ENCODE results near the gene CLDND2. TPM values are rescaled to one million over a fixed set of nuclear protein-coding genes. Genes with fewer than 3 reads are reported as not detected.

The CLDND2 gene
- polyA plus RNA-seq, 1 of the 3 experiments (the other 2 are of a cell fraction): 0.26 TPM

DNA sequence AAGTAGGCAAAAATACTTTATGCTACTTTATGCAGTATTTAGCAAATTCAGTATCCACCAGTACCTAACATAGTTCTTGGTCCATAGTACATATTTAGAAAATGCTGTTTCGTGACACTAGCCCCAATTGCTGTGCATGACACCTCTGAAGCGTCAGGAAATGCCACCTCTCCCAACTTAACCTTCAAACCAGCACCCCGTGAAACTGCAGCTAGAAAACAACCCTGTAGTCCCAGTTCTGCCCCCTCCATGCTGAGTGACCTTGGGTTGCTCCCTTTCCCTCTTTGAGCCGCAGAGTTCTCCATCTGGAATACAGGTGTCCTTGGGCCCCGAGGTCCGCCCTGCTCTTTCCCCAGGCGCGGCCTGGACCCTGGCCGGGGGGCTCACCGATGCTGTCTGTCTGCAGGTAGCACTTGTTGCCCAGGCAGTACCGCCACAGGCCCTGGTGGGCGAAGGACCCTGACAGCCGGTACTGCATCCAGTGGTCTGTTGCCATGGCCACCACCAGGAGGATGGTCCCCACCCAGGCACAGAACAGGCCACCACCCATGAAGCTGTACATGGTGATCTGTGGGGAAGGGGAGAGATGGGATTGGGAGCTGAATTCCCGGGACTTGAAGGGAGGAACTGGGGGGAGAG, 18.2 kb upstream of the CLDND2 start:
- POLR2A ChIA-PET: no interaction called here
- CTCF ChIA-PET: interaction anchor here (1.5 to 2.5 kb wide), 2 partner anchors 11 to 274 kb away, joined by 3 to 10 read pairs; no protein-coding TSS in a partner anchor

More for the DNA sequence above, 18.2 kb upstream of the CLDND2 start:
- H3K4me1 ChIP-seq (ENCODE audit: control insufficient read depth in 1 of 2, insufficient read depth in 2 of 2, low read depth in 1 of 2, low read length in 1 of 2): no peaks in the 10 kb centered on the region
- H4K20me1 ChIP-seq (ENCODE audit: insufficient read depth): no peaks in the 10 kb centered on the region
- H3F3A ChIP-seq (replicated peaks; ENCODE audit: insufficient read depth): no peaks in the 10 kb centered on the region
- no peak for DNase-seq
- no peaks in the 10 kb centered on the region for H3K79me2 ChIP-seq (ENCODE audit: insufficient read depth)
- no peak overlapping the region for H2AFZ ChIP-seq (ENCODE audit: low read depth)
- H3K4me3 ChIP-seq (ENCODE audit: low read depth in 2 of 2, low read length in 1 of 2): no peak overlapping the region
- no peak overlapping the region for H3K27ac ChIP-seq (ENCODE audit: low read depth in 2 of 2, low read length in 1 of 2)
- H3K9me2 ChIP-seq: no peaks in the 10 kb centered on the region
- 57% methylated on average over 7 of the region's 14 CpGs for WGBS (ENCODE audit: low lambda C conversion rate)
- no peaks in the 10 kb centered on the region for H3K27me3 ChIP-seq (ENCODE audit: insufficient read depth)
- no peaks in the 10 kb centered on the region for H3K36me3 ChIP-seq (replicated peaks in 1 of 2; ENCODE audit: control insufficient read depth in 1 of 2, insufficient read depth in 2 of 2, low read length in 1 of 2)
- TF ChIP-seq FOSL2 (IDR thresholded peaks at IDR 0.05; ENCODE audit: borderline replicate concordance, low read depth) (no peak), SMC3 (IDR thresholded peaks at IDR 0.05; ENCODE audit: low read depth, low read length) (no peak), FOXJ3 (CRISPR knock-in tag; IDR thresholded peaks at IDR 0.05) (no peak), TEAD4 (IDR thresholded peaks at IDR 0.05; ENCODE audit: borderline replicate concordance, insufficient read depth) (no peak), GATA2 (CRISPR knock-in tag; IDR thresholded peaks at IDR 0.05) (no peak), POLR2AphosphoS5 (IDR thresholded peaks at IDR 0.05; ENCODE audit: low read depth, low read length) (no peak), EP300 (IDR thresholded peaks at IDR 0.05; ENCODE audit: borderline replicate concordance in 1 of 2, low read depth in 1 of 2, low read length in 1 of 2) (no peak)
- TF ChIP-seq, protein P1, sequence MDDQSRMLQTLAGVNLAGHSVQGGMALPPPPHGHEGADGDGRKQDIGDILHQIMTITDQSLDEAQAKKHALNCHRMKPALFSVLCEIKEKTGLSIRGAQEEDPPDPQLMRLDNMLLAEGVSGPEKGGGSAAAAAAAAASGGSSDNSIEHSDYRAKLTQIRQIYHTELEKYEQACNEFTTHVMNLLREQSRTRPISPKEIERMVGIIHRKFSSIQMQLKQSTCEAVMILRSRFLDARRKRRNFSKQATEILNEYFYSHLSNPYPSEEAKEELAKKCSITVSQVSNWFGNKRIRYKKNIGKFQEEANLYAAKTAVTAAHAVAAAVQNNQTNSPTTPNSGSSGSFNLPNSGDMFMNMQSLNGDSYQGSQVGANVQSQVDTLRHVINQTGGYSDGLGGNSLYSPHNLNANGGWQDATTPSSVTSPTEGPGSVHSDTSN (IDR thresholded peaks at IDR 0.05): no peak
- TF ChIP-seq, protein P2, sequence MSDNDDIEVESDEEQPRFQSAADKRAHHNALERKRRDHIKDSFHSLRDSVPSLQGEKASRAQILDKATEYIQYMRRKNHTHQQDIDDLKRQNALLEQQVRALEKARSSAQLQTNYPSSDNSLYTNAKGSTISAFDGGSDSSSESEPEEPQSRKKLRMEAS (IDR thresholded peaks at IDR 0.05; ENCODE audit: low read depth): no peak
- TF ChIP-seq, protein P3, sequence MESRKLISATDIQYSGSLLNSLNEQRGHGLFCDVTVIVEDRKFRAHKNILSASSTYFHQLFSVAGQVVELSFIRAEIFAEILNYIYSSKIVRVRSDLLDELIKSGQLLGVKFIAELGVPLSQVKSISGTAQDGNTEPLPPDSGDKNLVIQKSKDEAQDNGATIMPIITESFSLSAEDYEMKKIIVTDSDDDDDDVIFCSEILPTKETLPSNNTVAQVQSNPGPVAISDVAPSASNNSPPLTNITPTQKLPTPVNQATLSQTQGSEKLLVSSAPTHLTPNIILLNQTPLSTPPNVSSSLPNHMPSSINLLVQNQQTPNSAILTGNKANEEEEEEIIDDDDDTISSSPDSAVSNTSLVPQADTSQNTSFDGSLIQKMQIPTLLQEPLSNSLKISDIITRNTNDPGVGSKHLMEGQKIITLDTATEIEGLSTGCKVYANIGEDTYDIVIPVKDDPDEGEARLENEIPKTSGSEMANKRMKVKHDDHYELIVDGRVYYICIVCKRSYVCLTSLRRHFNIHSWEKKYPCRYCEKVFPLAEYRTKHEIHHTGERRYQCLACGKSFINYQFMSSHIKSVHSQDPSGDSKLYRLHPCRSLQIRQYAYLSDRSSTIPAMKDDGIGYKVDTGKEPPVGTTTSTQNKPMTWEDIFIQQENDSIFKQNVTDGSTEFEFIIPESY (IDR thresholded peaks at IDR 0.05; ENCODE audit: borderline replicate concordance, low read depth): no peak
- TF ChIP-seq, protein P4, sequence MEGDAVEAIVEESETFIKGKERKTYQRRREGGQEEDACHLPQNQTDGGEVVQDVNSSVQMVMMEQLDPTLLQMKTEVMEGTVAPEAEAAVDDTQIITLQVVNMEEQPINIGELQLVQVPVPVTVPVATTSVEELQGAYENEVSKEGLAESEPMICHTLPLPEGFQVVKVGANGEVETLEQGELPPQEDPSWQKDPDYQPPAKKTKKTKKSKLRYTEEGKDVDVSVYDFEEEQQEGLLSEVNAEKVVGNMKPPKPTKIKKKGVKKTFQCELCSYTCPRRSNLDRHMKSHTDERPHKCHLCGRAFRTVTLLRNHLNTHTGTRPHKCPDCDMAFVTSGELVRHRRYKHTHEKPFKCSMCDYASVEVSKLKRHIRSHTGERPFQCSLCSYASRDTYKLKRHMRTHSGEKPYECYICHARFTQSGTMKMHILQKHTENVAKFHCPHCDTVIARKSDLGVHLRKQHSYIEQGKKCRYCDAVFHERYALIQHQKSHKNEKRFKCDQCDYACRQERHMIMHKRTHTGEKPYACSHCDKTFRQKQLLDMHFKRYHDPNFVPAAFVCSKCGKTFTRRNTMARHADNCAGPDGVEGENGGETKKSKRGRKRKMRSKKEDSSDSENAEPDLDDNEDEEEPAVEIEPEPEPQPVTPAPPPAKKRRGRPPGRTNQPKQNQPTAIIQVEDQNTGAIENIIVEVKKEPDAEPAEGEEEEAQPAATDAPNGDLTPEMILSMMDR (IDR thresholded peaks at IDR 0.05): no peak
- H3K4me2 ChIP-seq: no peak overlapping the region
- H3K9ac ChIP-seq: no peak overlapping the region
- no peaks in the 10 kb centered on the region for H3K9me3 ChIP-seq
